ENCODE measurements around the gene ATXN10. TPM values are rescaled to one million over a fixed set of nuclear protein-coding genes. Genes with fewer than 3 reads are reported as not detected.
"Not testable (repeated sequence)": the region's sequence is repeated elsewhere in the genome, so short reads cannot be mapped to it uniquely, and the experiment has no call there.

The ATXN10 gene
- total and polyA plus RNA-seq, 2 of the 13 experiments (the other 11 are each of a cell fraction or from before 2014, with no cell fraction given) = 60.1 to 194 TPM

DNA sequence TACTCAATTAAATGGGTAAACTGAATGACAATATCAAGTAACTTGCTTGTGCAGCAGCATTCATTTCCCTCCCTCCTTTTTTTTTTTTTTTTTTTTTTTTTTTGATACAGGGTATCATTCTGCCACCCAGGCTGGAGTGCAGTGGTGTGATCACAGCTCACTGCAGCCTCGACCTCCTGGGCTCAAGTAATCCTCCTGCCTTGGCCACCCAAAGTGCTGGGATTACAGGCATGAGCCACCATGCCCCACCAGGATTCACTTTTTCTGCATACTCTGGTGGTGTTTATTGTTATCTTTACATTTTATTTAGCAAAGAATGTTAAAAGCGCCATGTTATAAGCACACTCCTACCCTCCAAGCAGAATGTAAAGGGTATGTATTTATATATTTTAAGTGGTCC lies 1.3 kb upstream of the ATXN10 start:
- H3K4me2 ChIP-seq (ENCODE audit: low read depth, low read length); in situ Hi-C loops (cut with HindIII; ENCODE audit: extremely low pct_ligation_motif_present, low pct_unique_long_range_greater_than_20kb); CTCF ChIA-PET (ENCODE audit: low intra/inter-chr PET ratio, low total read pairs); BruUV-seq (replicated peaks); intact Hi-C loops (cut with micrococcal nuclease; ENCODE audit: unreplicated experiment); H3K27me3 ChIP-seq (ENCODE audit: control insufficient read depth in 1 of 2, insufficient read depth in 2 of 2, low read length in 2 of 2); FAIRE-seq; H3K36me3 ChIP-seq (replicated peaks in 1 of 2; ENCODE audit: control insufficient read depth in 1 of 2, insufficient read depth in 2 of 2, low read length in 2 of 2); H3K9me3 ChIP-seq (ENCODE audit: low read length); H3K9ac ChIP-seq (ENCODE audit: insufficient read depth, low read depth, low read length); H2AFZ ChIP-seq (ENCODE audit: low read length); ATAC-seq; H3K4me3 ChIP-seq (replicated peaks in 1 of 3; ENCODE audit: insufficient read depth in 1 of 3, low read depth in 2 of 3, low read length in 3 of 3); DNase-seq (ENCODE audit: low spot score): not testable (repeated sequence)
- Histone ChIP-seq H3K79me2 (ENCODE audit: insufficient read depth, low read length) (peaks cover 37% of the 10 kb centered on the region), H4K20me1 (ENCODE audit: insufficient read depth, low read length) (peaks cover 18% of the 10 kb centered on the region), H3K27ac (ENCODE audit: extremely low read length, insufficient read depth, low read length) (peak overlapping the region; percentile 85), H3K4me1 (ENCODE audit: insufficient read depth, low read length) (peaks cover 75% of the 10 kb centered on the region)
- 72% methylated on average over 2 of the region's 2 CpGs for WGBS (ENCODE audit: low lambda C conversion rate)
- POLR2A ChIA-PET = interaction anchor here (1.6 kb wide), 1 partner anchor 13 kb away, joined by 7 read pairs; no protein-coding TSS in a partner anchor

DNA sequence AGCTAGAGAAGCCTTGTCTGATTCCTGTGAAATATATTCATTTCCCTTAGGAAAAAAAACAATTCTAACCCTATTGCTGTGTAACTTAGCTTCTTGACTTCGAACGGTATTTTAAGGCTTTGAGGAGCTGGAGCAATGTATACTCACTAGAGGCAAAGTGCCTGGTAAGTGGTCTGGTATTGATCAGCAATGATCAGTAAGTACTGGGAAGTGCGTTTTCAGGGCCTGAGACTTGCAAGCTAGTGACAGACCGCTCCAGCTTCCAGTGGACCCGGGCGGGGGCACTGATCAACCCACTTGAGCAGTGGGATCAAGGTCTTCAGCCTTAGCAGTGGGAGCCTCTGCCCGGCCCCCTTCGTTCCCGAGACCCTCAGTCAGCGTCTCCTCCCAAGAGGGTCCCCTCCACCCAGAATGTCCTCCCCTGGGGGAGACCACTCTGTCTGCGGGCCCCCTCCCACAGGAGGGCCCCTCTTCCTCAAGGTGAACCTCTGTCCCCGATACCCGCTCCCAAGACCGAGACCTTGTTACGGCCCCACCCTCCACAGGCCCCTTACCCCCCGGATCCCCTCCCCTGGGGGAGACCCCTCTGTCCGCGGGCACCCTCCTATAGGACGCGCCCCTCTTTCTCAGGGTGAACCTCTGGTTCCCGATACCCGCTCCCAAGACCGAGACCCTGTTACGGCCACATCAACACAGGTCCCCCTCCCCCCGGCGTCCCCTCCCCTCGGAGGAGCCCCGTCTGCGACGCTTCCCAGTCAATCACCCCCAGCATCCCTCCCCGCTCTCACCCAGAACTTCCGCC lies 452 bp upstream of the ATXN10 start:
- no peak for FAIRE-seq
- intact Hi-C loops (cut with micrococcal nuclease; ENCODE audit: unreplicated experiment) = no loop called here
- TSS peak; percentile 53 for BruUV-seq (replicated peaks)
- TF ChIP-seq, protein P1, sequence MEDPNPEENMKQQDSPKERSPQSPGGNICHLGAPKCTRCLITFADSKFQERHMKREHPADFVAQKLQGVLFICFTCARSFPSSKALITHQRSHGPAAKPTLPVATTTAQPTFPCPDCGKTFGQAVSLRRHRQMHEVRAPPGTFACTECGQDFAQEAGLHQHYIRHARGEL (CRISPR knock-in tag; IDR thresholded peaks at IDR 0.05) = no peak
- TF ChIP-seq, protein P2, sequence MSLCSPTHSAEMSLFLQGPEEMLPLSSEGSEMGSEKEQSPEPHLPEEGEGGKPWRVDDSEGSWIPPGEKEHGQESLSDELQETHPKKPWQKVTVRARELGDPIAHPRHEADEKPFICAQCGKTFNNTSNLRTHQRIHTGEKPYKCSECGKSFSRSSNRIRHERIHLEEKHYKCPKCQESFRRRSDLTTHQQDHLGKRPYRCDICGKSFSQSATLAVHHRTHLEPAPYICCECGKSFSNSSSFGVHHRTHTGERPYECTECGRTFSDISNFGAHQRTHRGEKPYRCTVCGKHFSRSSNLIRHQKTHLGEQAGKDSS (CRISPR knock-in tag; IDR thresholded peaks at IDR 0.05; ENCODE audit: borderline replicate concordance, low read depth) = no peak
- no peak for TF ChIP-seq ZNF75D (CRISPR knock-in tag; IDR thresholded peaks at IDR 0.05; ENCODE audit: borderline replicate concordance)
- TF ChIP-seq ADNP (CRISPR knock-in tag; IDR thresholded peaks at IDR 0.05) = no peak
- TF ChIP-seq TCF7L2 (IDR thresholded peaks at IDR 0.05; ENCODE audit: low read depth, low read length) = no peak
- no peak for TF ChIP-seq MIXL1 (CRISPR knock-in tag; IDR thresholded peaks at IDR 0.05)
- TF ChIP-seq ZNF225 (CRISPR knock-in tag; IDR thresholded peaks at IDR 0.05) = no peak
- TF ChIP-seq FOXC1 (CRISPR knock-in tag; IDR thresholded peaks at IDR 0.05; ENCODE audit: borderline replicate concordance) = 0 out of 2 replicates have a peak, but pooled peaks have one; percentile 4
- no peak for TF ChIP-seq SP2 (CRISPR knock-in tag; IDR thresholded peaks at IDR 0.05)
- TF ChIP-seq HOXA5 (CRISPR knock-in tag; IDR thresholded peaks at IDR 0.05) = no peak
- 0 out of 2 replicates have a peak, but pooled peaks have one; percentile 32 for TF ChIP-seq HNF4A (CRISPR knock-in tag; IDR thresholded peaks at IDR 0.05)
- TF ChIP-seq ZNF530 (CRISPR knock-in tag; IDR thresholded peaks at IDR 0.05; ENCODE audit: low read depth) = no peak
- no peak for TF ChIP-seq ATAD3A (CRISPR knock-in tag; IDR thresholded peaks at IDR 0.05)
- no peak for TF ChIP-seq GABPA (IDR thresholded peaks at IDR 0.05; ENCODE audit: low read depth, low read length)
- TF ChIP-seq GABPA (CRISPR knock-in tag; IDR thresholded peaks at IDR 0.05; ENCODE audit: low read depth) = peak; percentile 92
- TF ChIP-seq, protein P3, sequence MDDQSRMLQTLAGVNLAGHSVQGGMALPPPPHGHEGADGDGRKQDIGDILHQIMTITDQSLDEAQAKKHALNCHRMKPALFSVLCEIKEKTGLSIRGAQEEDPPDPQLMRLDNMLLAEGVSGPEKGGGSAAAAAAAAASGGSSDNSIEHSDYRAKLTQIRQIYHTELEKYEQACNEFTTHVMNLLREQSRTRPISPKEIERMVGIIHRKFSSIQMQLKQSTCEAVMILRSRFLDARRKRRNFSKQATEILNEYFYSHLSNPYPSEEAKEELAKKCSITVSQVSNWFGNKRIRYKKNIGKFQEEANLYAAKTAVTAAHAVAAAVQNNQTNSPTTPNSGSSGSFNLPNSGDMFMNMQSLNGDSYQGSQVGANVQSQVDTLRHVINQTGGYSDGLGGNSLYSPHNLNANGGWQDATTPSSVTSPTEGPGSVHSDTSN (CRISPR knock-in tag; IDR thresholded peaks at IDR 0.05; ENCODE audit: borderline replicate concordance) = no peak

More for the DNA sequence above, 452 bp upstream of the ATXN10 start:
- Histone ChIP-seq H3K4me1 (ENCODE audit: insufficient read depth, low read length) (peaks cover 77% of the 10 kb centered on the region), H2AFZ (ENCODE audit: low read length) (no peak overlapping the region), H4K20me1 (ENCODE audit: insufficient read depth, low read length) (peaks cover 18% of the 10 kb centered on the region), H3K9me3 (ENCODE audit: low read length) (no peaks in the 10 kb centered on the region), H3K27ac (ENCODE audit: extremely low read length, insufficient read depth, low read length) (peak overlapping the region; percentile 85), H3K4me3 (replicated peaks in 1 of 3; ENCODE audit: insufficient read depth in 1 of 3, low read depth in 2 of 3, low read length in 3 of 3) (peak overlapping the region; percentile 60 to 97 (median 74)), H3K4me2 (ENCODE audit: low read depth, low read length) (peak overlapping the region; percentile 90), H3K79me2 (ENCODE audit: insufficient read depth, low read length) (peaks cover 45% of the 10 kb centered on the region), H3K27me3 (ENCODE audit: control insufficient read depth in 1 of 2, insufficient read depth in 2 of 2, low read length in 2 of 2) (no peaks in the 10 kb centered on the region), H3K9ac (ENCODE audit: insufficient read depth, low read depth, low read length) (peak overlapping the region; percentile 92), H3K36me3 (replicated peaks in 1 of 2; ENCODE audit: control insufficient read depth in 1 of 2, insufficient read depth in 2 of 2, low read length in 2 of 2) (peaks cover 2 to 6% of the 10 kb centered on the region in 2 experiments; a peak in 4 of 5 replicates)
- ChIA-PET POLR2A (interaction anchor here (1.0 to 1.6 kb wide), 3 partner anchors 14 to 37 kb away, joined by 3 to 7 read pairs (median 5); no protein-coding TSS in a partner anchor), CTCF (ENCODE audit: low intra/inter-chr PET ratio, low total read pairs) (no interaction called here)
- no peak for DNase-seq (ENCODE audit: low spot score)
- in situ Hi-C loops (cut with HindIII; ENCODE audit: extremely low pct_ligation_motif_present, low pct_unique_long_range_greater_than_20kb) = no loop called here
- peak; percentile 58 for ATAC-seq
- 3% methylated on average over 11 of the region's 32 CpGs for WGBS (ENCODE audit: low lambda C conversion rate)

All from HepG2 (cell line).